ENCODE data around the gene NTRK2. TPM values are rescaled to one million over a fixed set of nuclear protein-coding genes. Genes with fewer than 3 reads are reported as not detected.

NTRK2 gene
- total RNA-seq, 1 experiment from 2014 or later = not detected

DNA sequence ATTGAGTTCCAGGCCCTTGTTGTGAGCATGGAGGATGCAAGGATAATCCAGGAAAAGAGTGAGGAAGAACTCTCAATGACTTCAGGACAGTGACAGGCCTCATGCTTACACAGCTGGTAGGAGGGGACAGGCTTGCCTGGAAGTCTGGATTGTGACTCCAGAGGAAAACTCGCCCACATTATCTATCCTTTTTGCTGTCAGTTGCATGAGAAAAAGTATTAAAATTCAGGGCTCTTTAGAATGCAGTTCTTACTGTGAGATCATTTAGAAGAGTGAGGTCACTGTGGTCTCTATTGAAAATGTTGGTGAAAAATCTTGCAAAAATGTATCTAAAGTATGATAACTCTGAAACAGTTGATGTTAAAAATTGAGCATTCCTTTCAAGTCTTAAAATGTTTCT lies 30.5 kb downstream of the NTRK2 start:
- Histone ChIP-seq H3K4me1 (no peaks in the 10 kb centered on the region), H3K27me3 (peaks cover 11% of the 10 kb centered on the region; the same call in 1 of the 2 replicates), H3K4me3 (no peak overlapping the region), H3K36me3 (no peaks in the 10 kb centered on the region), H3K9me3 (replicated peaks) (no peaks in the 10 kb centered on the region), H3K27ac (no peak overlapping the region)
- no peak for DNase-seq

GRCh38 chr9:84701801-84702200 lies 32.3 kb downstream of the NTRK2 start:
- Histone ChIP-seq H3K27me3 (peaks cover 11% of the 10 kb centered on the region; the same call in 1 of the 2 replicates), H3K4me3 (no peak overlapping the region), H3K9me3 (replicated peaks) (no peaks in the 10 kb centered on the region), H3K4me1 (no peaks in the 10 kb centered on the region), H3K36me3 (no peaks in the 10 kb centered on the region), H3K27ac (no peak overlapping the region)
- no peak for DNase-seq

DNA sequence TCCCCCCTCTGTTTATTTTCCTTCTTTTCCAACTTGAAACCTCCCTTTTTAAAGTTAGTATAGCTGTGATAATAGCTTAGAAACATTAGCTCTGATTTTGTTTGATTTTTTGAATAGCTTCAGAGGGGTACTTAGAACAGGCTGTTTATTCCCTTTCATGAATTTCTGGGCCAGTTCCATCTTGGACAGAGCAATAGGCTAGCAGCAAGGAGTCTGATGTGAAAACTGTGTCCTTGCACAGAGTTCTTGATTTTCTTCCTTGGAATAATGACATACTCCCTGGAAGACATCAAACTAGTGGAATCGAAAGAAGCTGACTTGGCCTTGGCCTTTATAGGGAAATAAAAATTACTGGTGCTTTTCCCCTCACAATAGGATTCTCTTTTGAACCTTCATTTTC lies 32.9 kb downstream of the NTRK2 start:
- Histone ChIP-seq H3K4me3 (no peak overlapping the region), H3K27ac (no peak overlapping the region), H3K27me3 (peaks cover 11% of the 10 kb centered on the region; the same call in 1 of the 2 replicates), H3K4me1 (no peaks in the 10 kb centered on the region), H3K9me3 (replicated peaks) (no peaks in the 10 kb centered on the region), H3K36me3 (no peaks in the 10 kb centered on the region)
- no peak for DNase-seq

DNA sequence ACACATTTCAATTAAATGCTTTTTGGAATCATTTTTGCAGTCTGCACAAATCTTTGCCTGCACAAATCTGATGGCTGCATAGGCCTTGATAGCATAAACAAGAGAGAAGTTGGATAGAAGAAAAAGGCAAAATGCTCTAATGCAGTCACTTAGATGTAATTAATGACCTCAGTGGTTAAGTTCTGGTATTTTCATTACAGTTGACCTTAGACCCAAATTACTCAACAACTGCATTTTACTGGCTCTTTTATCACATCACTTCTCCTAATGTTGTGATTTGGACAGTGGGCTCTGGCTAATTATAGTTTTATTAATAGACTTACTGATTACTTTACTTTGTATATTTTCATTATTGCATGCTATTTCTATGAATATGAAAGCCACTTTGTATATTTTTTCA lies 34.3 kb downstream of the NTRK2 start:
- no peak for DNase-seq
- Histone ChIP-seq H3K4me3 (no peak overlapping the region), H3K36me3 (no peaks in the 10 kb centered on the region), H3K9me3 (replicated peaks) (no peaks in the 10 kb centered on the region), H3K4me1 (no peaks in the 10 kb centered on the region), H3K27me3 (peaks cover 8% of the 10 kb centered on the region; the same call in 1 of the 2 replicates), H3K27ac (no peak overlapping the region)

DNA sequence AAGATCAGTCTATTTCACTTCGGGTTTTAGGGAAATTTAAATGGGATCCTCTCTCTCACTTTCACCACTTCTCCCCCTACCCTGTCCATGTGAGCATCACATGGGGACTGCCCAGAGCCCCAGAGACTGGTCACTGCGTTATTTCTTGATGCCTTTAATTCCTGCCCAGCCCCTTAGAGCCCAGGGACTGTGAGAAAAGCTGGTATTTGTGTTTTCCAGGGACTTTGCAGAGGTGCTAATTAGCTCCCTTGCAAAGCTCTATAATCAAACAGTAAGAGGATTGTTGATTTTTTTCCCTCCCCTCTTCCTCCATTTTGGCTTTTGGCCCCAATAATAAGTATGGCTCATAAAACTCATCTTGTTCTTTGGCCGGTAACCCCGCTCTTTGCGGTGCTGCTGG lies 35.6 kb downstream of the NTRK2 start:
- H3K36me3 ChIP-seq = no peaks in the 10 kb centered on the region
- H3K27ac ChIP-seq = no peak overlapping the region
- H3K4me3 ChIP-seq = no peak overlapping the region
- no peaks in the 10 kb centered on the region for H3K9me3 ChIP-seq (replicated peaks)
- peaks cover 8% of the 10 kb centered on the region; the same call in 1 of the 2 replicates for H3K27me3 ChIP-seq
- peaks cover 3% of the 10 kb centered on the region; the same call in 1 of the 2 replicates for H3K4me1 ChIP-seq
- DNase-seq = no peak

- H3K27me3 ChIP-seq = no peaks in the 10 kb centered on the region
- DNase-seq = no peak
- no peak overlapping the region for H3K27ac ChIP-seq
- H3K9me3 ChIP-seq (replicated peaks) = no peaks in the 10 kb centered on the region
- peaks cover 14% of the 10 kb centered on the region for H3K4me1 ChIP-seq
- H3K36me3 ChIP-seq = no peaks in the 10 kb centered on the region
- H3K4me3 ChIP-seq = no peak overlapping the region
These were observed 38.9 kb downstream of the NTRK2 start for GRCh38 chr9:84708400-84708799.

GRCh38 chr9:84709056-84709455 lies 39.5 kb downstream of the NTRK2 start:
- H3K9me3 ChIP-seq (replicated peaks) = no peaks in the 10 kb centered on the region
- H3K27me3 ChIP-seq = no peaks in the 10 kb centered on the region
- no peak for DNase-seq
- H3K4me3 ChIP-seq = no peak overlapping the region
- H3K4me1 ChIP-seq = peaks cover 14% of the 10 kb centered on the region
- H3K36me3 ChIP-seq = no peaks in the 10 kb centered on the region
- no peak overlapping the region for H3K27ac ChIP-seq

DNA sequence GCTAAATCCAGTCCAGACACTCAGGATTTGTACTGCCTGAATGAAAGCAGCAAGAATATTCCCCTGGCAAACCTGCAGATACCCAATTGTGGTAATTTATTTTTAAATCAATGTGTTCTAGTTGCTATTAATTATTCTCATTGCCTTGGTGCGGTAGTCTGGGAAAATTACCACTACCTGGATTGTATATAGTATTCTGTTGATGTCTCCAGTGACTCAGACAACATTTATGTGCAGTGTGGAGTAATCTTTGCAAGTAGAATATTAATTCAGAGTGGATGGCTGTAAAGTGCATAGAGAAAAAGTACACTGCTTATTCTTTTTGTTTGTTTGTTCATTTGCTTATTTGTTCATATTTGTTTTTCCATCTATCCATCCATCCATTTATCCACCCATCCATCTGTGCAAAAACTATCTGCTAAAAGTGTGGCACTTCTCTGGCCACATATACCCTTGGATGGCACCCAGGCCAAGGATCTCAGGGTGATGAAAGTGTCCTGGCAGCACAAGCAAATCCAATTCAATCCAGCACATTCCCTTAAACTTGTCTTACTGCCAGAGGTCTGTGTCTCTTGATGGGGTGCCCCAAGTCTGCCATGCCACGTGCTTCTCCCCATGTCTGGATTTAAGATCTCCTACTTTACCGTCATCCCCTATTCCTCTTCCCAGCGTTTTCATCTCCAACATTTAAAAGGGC lies 41.3 kb downstream of the NTRK2 start:
- Histone ChIP-seq H3K27ac (no peak overlapping the region), H3K27me3 (no peaks in the 10 kb centered on the region), H3K4me1 (peaks cover 14% of the 10 kb centered on the region), H3K36me3 (no peaks in the 10 kb centered on the region), H3K9me3 (replicated peaks) (no peaks in the 10 kb centered on the region), H3K4me3 (no peak overlapping the region)
- no peak for DNase-seq

DNA sequence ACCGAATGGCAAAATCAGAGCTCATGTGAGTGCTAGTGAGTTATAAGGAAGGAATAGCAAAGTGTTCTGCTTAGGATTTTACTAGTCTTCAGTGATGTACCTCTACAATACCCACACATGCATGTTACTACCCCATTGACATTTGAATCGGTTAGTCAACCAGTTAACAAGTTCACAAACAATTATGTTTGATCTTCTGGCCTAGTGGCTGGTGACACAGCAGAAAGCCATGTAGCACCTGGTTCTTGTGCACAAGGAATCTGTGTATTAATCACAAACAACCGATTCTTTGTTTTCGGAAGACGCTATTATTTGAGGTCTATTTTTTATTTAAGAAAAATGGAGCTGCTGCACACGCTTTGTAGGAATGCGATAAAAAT lies 41.9 kb downstream of the NTRK2 start:
- Histone ChIP-seq H3K4me3 (no peak overlapping the region), H3K4me1 (peaks cover 14% of the 10 kb centered on the region), H3K36me3 (no peaks in the 10 kb centered on the region), H3K27ac (no peak overlapping the region), H3K9me3 (replicated peaks) (no peaks in the 10 kb centered on the region), H3K27me3 (no peaks in the 10 kb centered on the region)
- no peak for DNase-seq

DNA sequence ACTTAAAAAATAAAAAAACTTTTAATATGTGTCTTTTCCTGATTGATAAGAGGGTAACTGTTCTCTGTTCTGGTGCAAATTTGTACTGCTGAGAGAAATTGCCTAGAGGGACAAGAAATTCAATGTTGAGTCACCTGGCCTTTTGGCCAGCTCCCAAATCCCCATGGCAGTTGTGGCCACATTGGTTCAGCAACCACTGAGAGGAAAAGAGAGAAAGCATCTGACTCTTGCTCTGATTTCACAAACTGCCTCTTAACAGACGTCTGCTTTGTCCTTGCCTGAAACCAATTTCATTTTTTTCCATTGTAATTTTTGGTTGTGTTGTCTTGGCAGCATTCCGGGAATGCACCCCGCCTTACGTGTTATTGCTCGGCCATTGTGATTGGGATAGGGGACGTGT lies 42.4 kb downstream of the NTRK2 start:
- Histone ChIP-seq H3K9me3 (replicated peaks) (no peaks in the 10 kb centered on the region), H3K27me3 (no peaks in the 10 kb centered on the region), H3K27ac (no peak overlapping the region), H3K4me3 (no peak overlapping the region), H3K4me1 (peaks cover 14% of the 10 kb centered on the region), H3K36me3 (no peaks in the 10 kb centered on the region)
- DNase-seq = peak; percentile 64 to 80

DNA sequence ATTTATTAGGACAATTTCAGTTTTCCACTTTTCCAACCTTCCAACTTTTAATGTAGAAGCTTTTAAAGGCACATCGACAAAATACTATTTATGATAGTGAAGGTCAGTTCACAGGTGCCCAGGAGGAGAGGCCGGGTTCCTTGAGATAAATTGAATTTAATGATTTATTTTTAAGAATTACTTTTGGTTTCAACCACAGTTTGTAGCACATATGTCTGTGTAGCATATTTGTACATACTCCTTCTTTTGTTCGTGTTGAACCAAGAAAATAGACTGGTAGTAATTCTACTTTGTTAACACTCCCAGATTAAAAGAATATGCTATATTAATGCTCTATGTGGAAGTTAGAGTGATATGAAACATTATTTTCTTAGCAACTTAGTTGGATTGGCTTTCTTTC lies 46.7 kb downstream of the NTRK2 start:
- Histone ChIP-seq H3K4me3 (no peak overlapping the region), H3K36me3 (no peaks in the 10 kb centered on the region), H3K9me3 (replicated peaks) (no peaks in the 10 kb centered on the region; the same call in 1 of the 2 replicates), H3K27ac (no peak overlapping the region), H3K27me3 (0 out of 2 replicates have a peak, but pooled peaks cover 2% of the 10 kb centered on the region), H3K4me1 (peaks cover 11% of the 10 kb centered on the region)
- DNase-seq = no peak

GRCh38 chr9:84718476-84718875 lies 48.9 kb downstream of the NTRK2 start:
- DNase-seq = peak in 1 of 2 experiments; percentile 11
- Histone ChIP-seq H3K4me3 (no peak overlapping the region), H3K27me3 (0 out of 2 replicates have a peak, but pooled peaks cover 5% of the 10 kb centered on the region), H3K36me3 (no peaks in the 10 kb centered on the region), H3K27ac (no peak overlapping the region), H3K4me1 (no peaks in the 10 kb centered on the region), H3K9me3 (replicated peaks) (no peaks in the 10 kb centered on the region; the same call in 1 of the 2 replicates)

- no peak for DNase-seq
- Histone ChIP-seq H3K27me3 (0 out of 2 replicates have a peak, but pooled peaks cover 9% of the 10 kb centered on the region), H3K4me1 (no peaks in the 10 kb centered on the region), H3K4me3 (no peak overlapping the region), H3K36me3 (no peaks in the 10 kb centered on the region), H3K27ac (no peak overlapping the region), H3K9me3 (replicated peaks) (no peaks in the 10 kb centered on the region; the same call in 1 of the 2 replicates)
These were observed 53.0 kb downstream of the NTRK2 start for GRCh38 chr9:84722388-84722989.

- 0 out of 2 replicates have a peak, but pooled peaks cover 7% of the 10 kb centered on the region for H3K27me3 ChIP-seq
- DNase-seq = no peak
These were observed 53.9 kb downstream of the NTRK2 start for GRCh38 chr9:84723426-84723825.

GRCh38 chr9:84731696-84732095 lies 62.2 kb downstream of the NTRK2 start:
- H3K27ac ChIP-seq = no peak overlapping the region
- 0 out of 2 replicates have a peak, but pooled peaks cover 2% of the 10 kb centered on the region for H3K27me3 ChIP-seq
- DNase-seq = peak in 1 of 2 experiments; percentile 7
- H3K9me3 ChIP-seq (replicated peaks) = no peaks in the 10 kb centered on the region
- H3K4me1 ChIP-seq = no peaks in the 10 kb centered on the region
- H3K36me3 ChIP-seq = no peaks in the 10 kb centered on the region
- no peak overlapping the region for H3K4me3 ChIP-seq

More at GRCh38 chr9:84723426-84723825, 53.9 kb downstream of the NTRK2 start:
- Histone ChIP-seq H3K36me3 (no peaks in the 10 kb centered on the region), H3K9me3 (replicated peaks) (no peaks in the 10 kb centered on the region; the same call in 1 of the 2 replicates), H3K4me3 (no peak overlapping the region), H3K27ac (no peak overlapping the region), H3K4me1 (no peaks in the 10 kb centered on the region)

All from SJCRH30 (cell line).